Activated CD8-positive, alpha-beta memory T cell treated with anti-CD3 and anti-CD28 coated beads, Interleukin-2, amount 50 U/mL, for 1 hour (primary cell): Measurements from ENCODE around the gene SETD3.

ENCODE experiments used
- DNase-seq: peaks from one replicate; pipeline ENCODE4 v3.0.0-alpha.2; 2020; ENCODE audit errors: extremely low read depth

SETD3 gene

DNA sequence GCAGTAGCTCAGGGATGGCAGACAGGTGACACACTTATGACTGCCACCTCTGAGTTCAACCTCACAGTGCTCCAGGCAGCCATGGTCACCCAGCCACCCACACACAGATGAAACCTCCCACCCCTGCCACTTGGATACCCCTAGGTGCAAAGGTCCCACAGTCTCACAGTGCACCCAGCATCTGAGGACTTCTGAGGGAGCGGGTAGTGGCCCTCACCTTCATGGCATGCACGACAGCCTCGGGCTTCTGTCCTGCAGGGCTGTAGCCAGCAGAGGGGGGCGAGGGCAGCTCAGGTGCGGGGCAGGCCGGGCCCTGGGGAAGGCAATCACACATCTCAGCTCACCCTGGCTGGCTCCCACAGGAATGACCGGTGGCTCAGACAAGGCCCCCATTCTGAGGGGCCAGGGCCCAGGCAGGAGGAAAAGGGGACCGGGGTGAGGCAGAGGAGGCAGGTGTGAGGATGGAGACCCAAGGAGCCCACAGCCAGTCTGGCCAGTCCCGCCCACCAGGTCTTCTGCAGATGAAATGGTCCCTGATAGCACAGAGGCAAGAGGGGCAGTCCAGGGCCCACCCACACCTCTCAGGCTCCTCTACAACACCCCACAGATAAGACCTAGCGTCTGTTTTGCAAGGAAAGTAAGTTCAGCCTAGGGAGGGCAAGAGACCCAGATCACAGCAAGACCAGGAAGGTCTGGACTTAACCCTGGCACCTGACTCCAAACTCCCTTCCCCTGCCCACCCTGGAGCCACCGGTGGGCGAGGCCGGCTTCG lies 36.4 kb upstream of the SETD3 start:
- no peak for DNase-seq

DNA sequence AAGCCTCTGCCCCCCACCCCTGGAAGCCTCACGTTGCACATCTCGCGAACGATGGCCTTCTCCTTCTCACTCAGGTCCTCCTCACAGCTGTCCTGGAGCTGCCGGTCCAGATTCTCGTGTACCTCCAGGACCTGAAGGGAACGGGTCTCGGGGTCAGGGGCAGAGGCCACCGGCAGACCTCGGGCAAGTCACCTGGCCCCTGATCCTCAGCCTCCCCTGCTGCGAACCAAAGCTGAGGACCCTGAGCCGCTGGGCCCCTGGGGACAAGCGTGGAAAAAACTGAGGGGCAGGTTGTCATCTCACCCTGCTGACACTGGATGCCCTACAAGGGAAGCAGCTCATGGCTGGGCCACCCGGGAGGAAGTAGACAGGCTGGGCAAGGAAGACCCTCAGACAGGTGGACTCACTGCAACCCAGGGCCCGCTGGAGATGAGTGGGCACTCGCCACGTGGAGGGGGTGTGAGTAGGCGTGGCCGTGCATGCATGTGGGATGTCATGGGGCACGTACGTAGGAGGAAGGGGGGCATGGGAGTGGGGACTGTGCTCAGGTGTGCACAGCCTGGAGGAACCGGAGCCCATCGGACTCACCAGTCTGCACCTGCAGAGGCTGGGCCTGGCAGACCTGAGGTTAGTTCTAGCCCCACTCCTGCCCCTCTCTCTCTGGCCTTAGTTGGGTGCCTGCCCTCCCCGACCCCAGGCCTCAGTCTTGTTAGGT lies 35.7 kb upstream of the SETD3 start:
- no peak for DNase-seq

DNA sequence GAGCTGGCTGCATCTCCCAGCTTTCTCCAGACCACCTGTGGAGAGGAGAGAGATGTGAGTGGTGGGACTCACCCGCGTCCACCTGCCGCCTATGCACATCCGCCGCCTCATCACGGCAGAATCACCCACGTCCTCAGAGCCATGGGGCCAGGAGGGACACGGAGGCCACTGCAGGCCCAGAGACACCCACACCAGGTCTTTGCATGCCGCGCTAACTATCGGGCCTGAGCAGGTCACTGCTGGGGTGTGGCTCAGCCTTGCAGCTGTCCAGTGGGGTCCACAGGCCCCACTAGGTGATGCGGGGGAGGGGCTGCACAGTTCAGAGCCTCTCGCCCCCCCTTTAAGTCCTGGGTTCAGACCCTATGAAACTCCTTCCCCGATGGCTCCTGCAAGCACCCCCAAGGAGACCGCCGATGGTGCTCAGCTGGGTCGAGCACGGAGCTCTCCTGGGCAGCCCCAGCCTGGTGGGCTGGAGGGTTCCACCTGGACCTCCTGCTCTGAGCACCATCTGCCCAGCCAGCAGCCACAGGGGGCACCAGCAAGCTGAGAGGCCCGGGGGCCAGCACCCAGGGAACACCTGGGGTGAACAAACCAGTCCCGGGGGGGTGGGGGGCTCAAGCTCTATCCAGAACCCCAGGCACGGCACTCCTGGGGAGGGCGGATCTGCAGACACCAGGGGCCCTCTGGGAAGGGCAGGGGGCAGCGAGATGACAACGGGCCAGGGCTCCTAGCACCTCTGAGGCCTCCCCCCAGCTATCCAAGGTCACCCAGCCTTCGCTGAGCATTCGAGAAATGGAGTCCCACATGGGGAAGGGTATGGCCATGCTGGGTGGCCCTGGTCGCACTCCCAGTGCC lies 34.9 kb upstream of the SETD3 start:
- no peak for DNase-seq

DNA sequence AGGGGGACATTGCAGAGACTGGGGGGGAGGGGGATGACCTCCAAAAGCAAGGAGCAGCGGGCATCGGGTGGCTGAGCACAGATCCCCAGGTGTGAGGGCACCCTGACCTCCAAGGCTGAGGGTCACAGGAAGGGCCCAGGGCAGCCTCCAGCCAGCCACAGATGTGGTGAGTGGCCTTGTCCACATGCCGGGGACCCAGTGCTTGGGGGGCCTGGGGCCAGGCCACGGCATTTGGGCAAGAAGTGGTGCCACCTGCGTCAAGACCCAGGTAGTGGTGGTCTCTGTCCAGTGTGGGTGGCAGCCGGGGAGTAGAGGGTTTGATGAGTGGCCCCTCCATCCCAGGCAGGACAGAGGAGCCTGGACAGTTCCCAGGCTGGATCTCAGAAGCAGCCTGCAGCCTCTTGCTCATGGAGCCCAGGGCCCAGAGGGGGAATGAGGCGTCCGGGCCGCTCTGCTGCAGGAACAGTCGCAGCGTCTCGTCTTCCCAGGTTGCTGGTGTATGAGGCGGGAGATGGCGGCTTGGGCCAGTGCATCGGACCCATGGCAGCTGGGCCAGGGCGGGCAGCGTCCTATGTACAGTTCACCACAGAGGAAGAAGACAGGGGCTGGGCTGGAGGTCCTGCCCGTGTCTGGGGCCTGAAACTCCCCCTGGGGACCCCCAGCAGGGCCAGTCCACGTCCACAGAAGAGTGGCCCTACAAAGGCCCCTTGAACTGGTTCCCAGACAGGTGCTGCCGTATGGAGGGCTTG lies 34.1 kb upstream of the SETD3 start:
- no peak for DNase-seq

DNA sequence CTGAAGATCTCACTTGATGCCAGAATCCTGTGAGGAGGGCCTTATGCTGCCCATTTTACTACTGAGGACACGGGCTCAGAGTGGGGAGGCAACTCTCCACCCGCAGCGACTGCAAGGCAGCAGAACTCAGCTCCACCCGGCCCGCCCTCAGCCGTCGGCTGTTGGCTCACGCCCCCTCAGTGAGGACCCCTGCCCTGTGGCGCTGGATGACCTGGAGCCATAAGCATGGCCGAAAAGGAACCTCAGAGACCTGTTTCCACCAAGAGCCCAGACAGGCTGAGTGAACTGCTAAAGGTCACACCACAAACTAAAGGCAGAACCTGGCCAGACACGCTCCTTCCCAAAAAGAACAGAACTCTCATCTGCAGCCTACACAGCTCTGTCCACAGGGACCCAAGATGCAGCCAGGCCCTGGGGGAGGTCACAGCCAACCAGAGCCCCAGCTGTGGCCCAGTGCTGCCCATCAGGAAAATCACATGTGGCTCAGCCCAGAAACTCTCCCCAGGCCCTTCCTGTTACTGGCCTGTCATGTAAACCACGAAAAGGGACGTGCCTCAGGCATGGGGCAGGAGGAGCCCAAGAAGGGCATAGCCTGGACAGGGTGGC lies 33.4 kb upstream of the SETD3 start:
- no peak for DNase-seq

DNA sequence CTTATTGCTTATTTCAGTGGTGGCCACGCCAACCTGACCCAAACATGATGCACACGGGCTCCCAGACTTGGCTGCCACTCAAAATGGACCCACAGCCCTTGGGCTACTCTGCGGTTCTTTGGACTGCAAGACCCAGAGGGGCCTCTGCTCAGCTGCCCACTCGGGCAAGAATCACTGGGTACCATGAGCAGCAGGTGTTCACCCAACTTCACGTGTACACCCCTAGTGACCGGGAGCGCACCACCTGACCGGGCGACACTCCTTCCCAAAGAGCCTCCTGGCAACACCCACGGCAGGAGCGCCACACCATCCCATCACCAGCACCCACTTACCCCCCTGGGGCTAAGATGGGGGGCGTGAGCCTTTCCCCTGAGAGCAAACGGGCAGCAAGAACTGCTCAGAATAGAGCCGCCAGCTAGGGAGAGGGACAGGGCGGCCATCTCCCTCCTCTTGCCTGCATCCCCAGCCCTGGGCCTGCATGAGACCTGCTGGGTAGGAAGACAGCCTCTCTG lies 32.6 kb upstream of the SETD3 start:
- DNase-seq, result no peak

DNA sequence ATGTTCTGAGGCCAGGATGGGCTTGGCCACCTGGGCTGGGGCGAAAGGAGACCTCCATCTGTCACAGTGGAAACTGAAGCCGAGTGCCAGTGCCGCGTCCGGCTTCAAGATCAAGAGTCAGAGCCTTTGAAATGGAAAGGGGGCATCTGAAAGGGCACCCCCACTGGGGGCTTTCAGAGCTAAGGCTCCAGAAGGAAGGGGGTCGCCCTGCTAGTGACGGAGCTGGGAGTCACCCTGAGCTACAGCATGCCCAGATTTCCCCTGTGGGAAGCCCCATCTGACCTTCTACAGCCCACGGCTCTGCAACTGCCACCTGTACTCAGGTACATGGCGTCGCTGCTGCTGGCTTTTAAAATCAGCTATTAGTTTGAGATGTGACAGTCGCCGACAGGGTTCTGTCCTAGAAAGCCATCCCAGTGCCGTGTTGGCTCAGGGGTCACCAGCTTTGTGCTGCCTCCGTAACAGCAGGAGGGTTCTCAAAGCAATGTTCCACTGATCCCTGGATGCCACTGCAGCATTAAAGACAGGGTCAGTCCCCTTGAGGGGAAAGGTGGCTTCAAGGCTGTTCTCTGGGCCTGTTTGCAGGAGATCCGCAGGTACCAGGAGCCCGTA lies 32.0 kb upstream of the SETD3 start:
- no peak for DNase-seq

DNA sequence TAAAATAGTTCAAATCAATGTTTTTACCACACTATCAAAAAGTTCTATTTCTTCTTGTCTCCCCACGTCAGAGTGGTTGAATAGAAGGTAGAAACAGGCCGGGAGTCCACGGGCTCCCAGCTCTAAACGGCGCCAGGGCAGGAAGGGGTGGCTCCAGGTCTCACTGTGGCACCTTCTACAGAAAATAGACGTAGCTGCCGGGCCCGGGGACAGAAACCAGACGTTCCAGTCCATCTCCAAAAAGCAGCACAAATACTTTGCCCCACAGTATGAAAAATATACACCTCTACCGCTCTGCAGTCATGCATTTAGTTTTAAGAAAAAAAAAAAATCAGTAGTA lies 31.4 kb upstream of the SETD3 start:
- DNase-seq, result no peak

DNA sequence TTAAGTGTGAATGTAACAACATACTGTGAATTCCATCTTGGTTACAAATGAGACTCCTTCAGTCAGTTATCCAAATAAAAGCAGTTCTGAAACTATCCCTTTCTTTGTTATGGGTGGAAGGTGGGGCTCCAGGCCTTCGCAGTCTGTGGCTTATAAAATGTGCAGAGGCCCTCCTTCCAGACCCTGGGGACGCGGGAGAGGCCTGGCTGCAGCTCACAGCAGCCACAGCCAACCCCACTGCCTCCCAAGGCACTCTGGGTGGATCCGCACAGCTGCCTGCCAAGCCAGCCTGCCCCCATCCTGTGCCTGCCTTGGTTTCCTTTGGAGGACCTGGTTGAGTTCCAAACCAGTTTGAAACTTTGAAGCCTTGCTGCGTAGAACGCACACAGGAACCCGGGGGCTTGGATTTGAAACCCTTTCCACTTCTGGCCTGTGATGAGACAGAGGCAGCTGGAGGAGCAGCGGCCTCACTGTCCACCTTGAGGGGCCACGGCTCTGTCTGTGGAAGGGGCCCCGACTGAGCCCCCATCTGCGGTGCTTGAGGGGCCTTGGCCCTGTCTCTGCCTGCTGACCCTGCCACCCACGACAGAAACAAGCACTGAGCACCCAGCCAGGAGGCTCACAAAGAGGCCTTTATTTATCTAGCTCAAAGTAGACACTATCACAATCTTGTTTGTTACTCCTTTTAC lies 30.9 kb upstream of the SETD3 start:
- DNase-seq, result no peak

DNA sequence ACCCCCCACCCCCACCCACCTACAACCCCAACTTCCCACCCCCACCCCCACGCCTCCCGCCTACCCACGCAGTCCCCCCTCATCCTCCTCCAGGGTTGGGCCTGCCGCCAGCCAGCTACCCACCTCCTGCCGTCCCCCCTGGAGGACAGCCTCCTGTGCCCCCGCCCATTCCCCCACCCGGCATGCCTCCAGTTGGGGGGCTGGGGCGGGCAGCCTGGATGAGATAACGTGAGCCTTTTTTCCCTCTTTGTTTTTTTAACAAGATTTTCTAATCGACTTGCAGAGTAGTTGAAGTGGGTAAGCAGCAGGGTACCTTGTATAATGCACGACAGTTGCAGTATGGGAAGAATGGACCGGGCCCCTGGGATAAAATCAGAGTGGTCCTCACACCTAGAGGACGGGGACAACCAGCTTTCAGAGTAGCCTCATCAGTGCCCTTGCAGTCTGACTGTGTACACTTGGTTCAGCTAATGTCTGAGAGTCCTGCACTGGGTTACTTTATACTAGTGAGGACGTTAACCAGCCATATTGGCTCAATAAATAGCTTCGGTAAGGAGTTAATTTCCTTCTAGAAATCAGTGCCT lies 30.0 kb upstream of the SETD3 start:
- no peak for DNase-seq

DNA sequence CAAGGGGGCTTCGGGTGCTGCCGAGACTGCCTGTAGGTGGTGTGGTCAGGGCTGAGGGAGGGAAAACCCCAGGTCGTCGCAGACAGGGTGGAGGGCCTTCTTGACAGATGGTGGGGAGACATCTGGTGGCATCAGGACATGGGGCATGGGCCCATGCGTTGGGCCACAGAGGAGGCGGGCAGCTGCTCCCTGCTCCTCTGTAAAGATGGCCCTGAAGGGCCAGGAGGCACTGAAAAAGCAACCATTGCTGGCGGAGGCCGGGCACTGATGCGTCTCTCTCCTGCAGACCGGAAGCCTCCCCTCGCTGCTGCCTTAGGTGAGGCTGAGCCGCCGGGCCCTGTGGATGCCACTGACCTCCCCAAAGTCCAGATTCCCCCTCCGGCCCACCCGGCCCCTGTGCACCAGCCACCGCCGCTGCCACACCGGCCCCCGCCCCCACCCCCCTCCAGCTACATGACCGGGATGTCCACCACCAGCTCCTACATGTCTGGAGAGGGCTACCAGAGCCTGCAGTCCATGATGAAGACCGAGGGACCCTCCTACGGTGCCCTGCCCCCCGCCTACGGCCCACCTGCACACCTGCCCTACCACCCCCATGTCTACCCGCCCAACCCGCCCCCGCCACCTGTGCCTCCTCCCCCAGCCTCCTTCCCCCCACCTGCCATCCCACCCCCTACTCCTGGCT lies 29.4 kb upstream of the SETD3 start:
- no peak for DNase-seq

DNA sequence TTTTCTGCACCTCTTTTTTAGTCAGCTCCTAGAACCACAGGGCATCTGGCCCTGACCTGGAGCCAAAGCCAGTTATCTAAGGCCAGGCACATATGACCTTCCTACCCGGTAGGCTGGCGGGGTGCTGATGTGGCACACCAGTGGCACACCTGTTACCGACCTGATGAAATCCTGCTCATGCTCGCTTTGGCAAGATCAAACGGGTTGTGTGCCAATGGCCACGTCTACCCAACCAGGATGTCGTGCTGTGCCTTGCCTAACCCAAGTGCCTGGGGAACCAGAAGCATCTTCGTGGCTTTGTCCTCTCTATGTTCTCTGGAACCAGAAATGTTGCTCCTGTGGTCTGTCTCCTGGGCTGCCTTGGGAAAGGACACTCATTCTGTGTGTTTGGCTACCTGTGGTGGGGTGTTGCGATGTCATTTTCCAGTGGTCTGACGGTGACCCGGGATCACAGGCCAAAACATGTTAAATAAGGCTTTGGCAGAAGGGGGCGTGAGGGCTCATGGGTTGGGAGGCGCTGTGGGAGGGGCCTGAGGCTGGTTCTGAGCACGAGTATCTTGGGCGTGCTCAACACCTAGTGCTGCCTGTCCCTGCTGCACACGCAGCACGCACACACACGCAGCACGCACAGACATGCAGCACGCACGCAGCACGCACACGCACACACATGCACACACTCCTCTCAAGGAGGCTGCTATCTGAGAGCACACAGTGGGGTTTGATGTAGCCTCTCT lies 28.4 kb upstream of the SETD3 start:
- DNase-seq, result no peak

DNA sequence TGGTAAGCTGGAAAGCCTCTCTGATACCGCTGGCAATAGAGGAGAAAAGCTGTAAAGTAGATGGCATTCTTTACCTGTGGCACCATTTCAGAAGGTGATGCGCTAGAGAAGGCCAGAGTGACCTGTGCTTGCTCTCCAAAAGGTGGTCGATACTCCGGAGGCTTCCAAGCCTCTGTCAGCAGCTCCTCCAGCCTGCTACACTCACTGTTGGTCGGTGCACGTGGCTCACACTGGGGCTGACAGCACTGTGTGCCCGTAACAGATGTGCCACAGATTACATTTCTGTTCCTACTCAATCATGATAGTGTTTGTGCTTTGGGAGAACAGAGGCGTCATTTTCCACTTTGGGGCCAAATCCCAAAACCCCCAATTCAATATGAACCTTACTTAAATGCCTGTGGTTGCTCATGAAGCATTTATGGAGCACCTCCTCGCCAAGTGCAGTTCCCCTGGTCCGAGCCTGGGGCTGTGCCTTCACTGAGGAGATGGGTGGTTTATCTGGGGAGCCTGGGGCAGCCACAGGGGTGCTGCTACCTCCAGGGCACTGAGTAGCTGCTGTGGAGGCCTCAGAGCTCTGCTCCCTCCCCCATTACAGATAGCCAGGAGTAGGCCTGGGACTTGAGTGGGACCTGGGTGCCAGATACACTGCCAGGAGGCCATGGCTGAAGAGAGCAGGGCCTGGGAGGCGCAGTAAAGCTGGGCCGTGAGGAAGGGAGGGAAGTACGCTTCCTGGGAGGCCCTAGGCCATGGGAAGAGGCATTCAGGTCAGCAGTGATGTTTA lies 27.4 kb upstream of the SETD3 start:
- DNase-seq, result no peak

DNA sequence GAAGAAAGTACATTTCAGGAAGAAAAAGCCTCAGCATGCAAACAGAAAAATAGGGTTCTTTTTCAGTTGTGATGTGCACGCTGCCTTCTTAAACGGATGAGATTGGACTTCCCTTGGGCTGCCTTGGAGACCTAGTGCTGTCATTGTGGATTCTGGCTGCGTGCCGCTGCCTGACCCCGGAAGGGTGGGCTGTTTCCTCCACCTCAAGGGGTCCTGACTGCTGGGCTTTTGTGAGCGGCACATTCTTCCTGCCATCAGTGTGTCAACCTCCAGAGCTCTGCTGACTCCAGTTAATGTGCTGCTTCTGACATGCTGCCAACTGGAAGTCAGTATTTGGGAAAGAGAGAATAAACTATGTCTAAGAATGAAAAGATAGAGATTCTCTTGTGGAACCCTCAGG lies 25.6 kb upstream of the SETD3 start:
- no peak for DNase-seq

DNA sequence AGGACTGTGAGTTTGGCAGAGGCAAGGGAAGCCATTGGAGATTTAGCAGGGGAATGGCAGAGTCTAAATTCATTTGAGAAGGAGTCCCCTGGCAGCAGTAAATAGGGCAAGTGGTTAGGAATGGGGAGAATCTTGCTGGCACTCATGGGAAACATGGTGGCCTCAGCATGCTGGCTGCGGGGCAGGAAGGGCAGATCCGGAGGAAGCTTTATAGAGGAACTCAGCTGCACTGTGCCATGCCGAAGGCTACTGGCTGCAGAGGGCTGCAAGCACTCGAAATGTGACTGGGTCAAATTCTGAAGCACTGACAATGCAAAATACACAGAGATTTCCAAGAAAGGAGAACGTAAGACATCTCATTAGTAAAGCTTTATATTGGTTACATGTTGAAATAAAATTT lies 24.4 kb upstream of the SETD3 start:
- no peak for DNase-seq

DNA sequence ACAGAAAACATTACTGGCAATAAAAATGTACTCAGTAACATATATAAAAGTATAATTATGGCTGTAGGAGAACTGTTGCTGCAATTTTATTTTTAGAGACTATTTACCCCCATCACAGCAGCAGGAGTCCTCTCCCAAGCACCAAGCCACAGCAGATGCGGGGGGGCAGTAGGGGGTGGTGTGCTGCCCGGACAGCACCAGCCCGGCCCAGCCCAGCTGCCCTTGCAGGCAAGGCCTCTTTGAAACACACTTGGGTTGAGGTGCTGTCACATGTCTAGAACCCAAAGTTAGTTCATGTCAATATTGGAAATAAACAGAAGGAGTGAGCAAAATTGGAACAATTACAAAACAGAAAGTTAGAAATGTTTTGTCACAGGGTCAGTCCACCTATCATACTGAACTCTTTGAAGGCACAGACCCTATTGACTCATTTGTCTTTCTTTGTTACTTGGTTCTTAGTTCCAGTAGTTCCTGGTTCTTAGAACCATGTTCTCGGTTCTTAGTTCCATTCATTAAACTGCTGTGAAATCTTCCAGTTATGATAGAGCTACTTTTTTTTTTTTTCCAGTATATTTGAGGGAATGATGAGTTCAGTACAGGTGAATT lies 23.3 kb upstream of the SETD3 start:
- DNase-seq, result no peak

DNA sequence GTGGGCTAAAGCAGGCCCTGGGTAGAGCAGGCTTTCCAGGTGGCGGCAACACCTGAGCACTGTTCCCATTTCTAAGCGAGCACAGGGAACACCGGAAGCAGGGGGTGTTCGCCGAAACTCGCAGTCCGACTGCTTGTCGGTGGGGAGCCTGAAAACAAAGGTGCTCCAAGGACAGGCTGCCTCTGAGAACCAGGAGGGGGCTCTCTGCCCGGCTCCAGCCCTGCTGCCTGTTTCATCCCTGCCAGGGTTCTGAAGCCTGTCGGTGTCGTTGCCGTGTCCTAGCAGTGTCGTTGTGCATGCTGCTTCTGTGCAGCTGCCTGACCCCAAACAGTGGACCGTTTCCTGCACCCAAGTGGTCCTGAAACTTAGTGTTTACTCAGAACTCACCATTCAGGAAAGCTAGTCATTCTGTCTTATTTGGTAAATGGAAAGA lies 22.3 kb upstream of the SETD3 start:
- no peak for DNase-seq
